K562 (cell line): Measurements from ENCODE around the gene TSPAN16. TPM values are rescaled to one million over a fixed set of nuclear protein-coding genes. Genes with fewer than 3 reads are reported as not detected.

ENCODE experiments used
- polyA plus RNA-seq, 8 experiments: library from polyadenylated mRNA; depleted of rRNA in 4 of 8; stranded (reverse) in 5 of 8; unstranded in 3 of 8; fragments of >200 nt; fragmentation: Nextera tagmentation in 2 of 8; fragmentation: Illumina TruSeq in 1 of 8; extraction: Ambion mirVana in 2 of 8; extraction: Trizol in 1 of 8; gene quantifications; 2 replicates each; pipeline versions ENCODE4 v1.2.1 to v1.2.3, GENCODE V29; 2011 to 2014; ENCODE audit warnings: inconsistent platforms in 1 of 8, missing spikeins in 1 of 8
- total RNA-seq, 7 experiments: library from RNA; depleted of rRNA in 6 of 7; stranded (reverse); fragments of >200 nt in 6 of 7; fragmentation: Illumina TruSeq in 2 of 7; extraction: Trizol in 2 of 7; gene quantifications; 2 replicates each; pipeline versions ENCODE4 v1.2.1 to v1.2.3, GENCODE V29; 2011 to 2021; ENCODE audit warnings: low replicate concordance in 1 of 7
- TF ChIP-seq, protein P1 (sequence below), 2 experiments: fragments of 450-650 bp; formaldehyde crosslinking in 1 of 2; IDR thresholded peaks; 2 replicates each; pipeline versions ENCODE4 v1.4.0 to v1.6.1; 2014 to 2020; ENCODE audit warnings: mild to moderate bottlenecking in 2 of 2, borderline replicate concordance in 1 of 2, low read depth in 1 of 2
- TF ChIP-seq, protein P2 (sequence below), 2 experiments: IDR thresholded peaks in 1 of 2; conservative IDR thresholded peaks in 1 of 2; 2 replicates each; pipeline ENCODE4 v1.6.1; 2016; ENCODE audit warnings: low read depth in 2 of 2, mild to moderate bottlenecking in 1 of 2, missing compliant biosample characterization in 1 of 2, missing genetic modification characterization in 1 of 2, moderate library complexity in 1 of 2

The TSPAN16 gene
- total and polyA plus RNA-seq, 9 of the 15 experiments (the other 6 are each of a cell fraction or from before 2014, with no cell fraction given): not detected

DNA sequence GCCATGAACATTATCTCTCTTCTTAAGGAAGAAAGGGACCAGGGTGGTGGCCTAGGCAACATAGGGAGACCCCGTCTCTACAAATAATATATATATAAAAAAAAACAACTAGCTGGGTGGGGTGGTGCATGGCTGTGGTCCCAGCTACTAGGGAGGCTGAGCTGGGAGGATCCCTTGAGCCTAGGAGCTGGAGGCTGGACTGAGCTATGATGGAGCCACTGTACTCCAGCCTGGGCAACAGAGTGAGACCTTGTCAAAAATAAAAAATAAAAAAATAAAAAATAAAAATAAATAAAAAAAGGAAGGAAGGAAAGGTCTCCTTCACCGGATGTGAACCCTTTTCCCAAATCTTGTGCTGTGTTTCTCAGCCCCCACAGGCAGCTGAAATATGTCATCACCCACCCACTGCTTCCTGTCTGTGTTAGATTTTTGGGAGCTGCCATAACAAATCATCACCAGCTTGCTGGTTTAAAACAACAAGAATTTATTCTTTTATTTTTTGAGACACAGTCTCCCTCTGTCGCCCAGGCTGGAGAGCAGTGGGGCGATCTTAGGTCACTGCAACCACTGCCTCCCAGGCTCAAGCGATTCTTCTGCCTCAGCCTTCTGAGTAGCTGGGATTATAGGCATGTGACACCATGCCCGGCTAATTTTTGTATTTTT, 9.5 kb upstream of the TSPAN16 start (continued):
- TF ChIP-seq, protein P1, sequence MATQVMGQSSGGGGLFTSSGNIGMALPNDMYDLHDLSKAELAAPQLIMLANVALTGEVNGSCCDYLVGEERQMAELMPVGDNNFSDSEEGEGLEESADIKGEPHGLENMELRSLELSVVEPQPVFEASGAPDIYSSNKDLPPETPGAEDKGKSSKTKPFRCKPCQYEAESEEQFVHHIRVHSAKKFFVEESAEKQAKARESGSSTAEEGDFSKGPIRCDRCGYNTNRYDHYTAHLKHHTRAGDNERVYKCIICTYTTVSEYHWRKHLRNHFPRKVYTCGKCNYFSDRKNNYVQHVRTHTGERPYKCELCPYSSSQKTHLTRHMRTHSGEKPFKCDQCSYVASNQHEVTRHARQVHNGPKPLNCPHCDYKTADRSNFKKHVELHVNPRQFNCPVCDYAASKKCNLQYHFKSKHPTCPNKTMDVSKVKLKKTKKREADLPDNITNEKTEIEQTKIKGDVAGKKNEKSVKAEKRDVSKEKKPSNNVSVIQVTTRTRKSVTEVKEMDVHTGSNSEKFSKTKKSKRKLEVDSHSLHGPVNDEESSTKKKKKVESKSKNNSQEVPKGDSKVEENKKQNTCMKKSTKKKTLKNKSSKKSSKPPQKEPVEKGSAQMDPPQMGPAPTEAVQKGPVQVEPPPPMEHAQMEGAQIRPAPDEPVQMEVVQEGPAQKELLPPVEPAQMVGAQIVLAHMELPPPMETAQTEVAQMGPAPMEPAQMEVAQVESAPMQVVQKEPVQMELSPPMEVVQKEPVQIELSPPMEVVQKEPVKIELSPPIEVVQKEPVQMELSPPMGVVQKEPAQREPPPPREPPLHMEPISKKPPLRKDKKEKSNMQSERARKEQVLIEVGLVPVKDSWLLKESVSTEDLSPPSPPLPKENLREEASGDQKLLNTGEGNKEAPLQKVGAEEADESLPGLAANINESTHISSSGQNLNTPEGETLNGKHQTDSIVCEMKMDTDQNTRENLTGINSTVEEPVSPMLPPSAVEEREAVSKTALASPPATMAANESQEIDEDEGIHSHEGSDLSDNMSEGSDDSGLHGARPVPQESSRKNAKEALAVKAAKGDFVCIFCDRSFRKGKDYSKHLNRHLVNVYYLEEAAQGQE (IDR thresholded peaks at IDR 0.05; ENCODE audit: borderline replicate concordance): peak; percentile 11; the same call in 1 of the 2 replicates
- TF ChIP-seq, protein P1 (CRISPR knock-in tag; IDR thresholded peaks at IDR 0.05; ENCODE audit: low read depth): no peak
- TF ChIP-seq, protein P2, sequence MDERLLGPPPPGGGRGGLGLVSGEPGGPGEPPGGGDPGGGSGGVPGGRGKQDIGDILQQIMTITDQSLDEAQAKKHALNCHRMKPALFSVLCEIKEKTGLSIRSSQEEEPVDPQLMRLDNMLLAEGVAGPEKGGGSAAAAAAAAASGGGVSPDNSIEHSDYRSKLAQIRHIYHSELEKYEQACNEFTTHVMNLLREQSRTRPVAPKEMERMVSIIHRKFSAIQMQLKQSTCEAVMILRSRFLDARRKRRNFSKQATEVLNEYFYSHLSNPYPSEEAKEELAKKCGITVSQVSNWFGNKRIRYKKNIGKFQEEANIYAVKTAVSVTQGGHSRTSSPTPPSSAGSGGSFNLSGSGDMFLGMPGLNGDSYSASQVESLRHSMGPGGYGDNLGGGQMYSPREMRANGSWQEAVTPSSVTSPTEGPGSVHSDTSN (CRISPR knock-in tag; IDR thresholded peaks at IDR 0.05; ENCODE audit: low read depth): no peak
- TF ChIP-seq, protein P2 (tag; conservative IDR thresholded peaks at IDR 0.05; ENCODE audit: low read depth): 0 out of 2 replicates have a peak, but pooled peaks have one; percentile 20
